Urothelium cell line (cell line): Measurements from ENCODE around the gene ZNF407.

ENCODE experiments used
- DNase-seq: peaks from one replicate; pipeline ENCODE4 v3.0.0; 2011; ENCODE audit warnings: low spot score, mixed read lengths
- FAIRE-seq: peaks from 2 replicates; lab custom pipeline; 2011; peaks lifted over from hg19 to GRCh38; lab: Jason Lieb, UNC

The ZNF407 gene

DNA sequence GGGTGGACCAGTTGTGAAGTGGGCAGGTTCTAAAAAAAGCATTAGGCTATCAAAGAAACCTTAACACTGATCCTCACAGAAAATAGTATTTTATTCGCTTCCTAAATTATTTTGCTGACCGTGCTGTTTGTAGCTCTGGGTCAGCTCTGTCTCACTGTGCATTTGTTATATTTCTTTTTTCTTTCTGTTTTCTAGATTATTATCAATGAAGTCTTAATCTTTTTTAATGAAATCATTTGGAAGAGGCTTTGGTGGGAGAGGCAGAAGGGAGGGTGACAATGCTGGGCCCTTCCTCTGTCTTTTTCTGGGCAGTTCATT is 397.7 kb downstream of the ZNF407 start:
- DNase-seq, result no peak
- no peak for FAIRE-seq

DNA sequence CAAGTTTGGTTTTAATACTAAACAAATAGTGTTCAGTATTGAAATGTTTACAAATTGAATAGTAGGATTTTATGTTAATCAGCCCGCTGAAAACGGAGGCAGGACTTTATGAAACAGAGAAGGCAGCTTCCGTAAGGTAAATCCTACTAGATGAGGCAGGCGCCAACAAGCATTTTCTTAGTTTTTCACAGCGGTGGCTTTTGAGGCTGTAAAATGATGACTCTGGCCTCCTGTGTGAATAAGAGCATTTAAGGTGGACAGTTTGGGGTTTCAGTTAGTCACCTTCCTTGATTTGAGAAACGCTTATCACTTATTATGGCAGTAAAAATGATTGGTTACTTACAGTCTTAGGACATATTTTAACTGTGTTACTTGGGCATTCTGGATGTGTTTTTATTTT is 398.4 kb downstream of the ZNF407 start:
- DNase-seq, result no peak
- no peak for FAIRE-seq

DNA sequence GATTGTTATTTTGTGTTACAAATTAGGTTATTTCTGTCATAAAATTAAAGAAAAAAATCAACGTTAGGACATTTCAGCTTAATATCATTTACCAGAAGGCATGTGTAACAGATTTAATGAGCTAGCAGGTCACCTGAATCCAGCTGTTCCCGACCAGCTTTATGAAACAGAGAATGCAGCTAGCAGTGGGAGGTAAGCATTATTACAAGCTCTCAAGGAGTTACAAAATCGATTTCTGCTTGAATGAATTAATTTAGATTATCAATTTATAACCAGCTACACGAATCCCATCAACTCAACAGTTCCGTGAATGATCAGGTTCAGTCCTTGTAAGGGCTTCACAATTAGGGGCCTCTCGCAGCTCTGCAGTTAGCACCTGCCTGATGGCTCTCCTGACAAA is 399.3 kb downstream of the ZNF407 start:
- no peak for DNase-seq
- FAIRE-seq, result no peak

DNA sequence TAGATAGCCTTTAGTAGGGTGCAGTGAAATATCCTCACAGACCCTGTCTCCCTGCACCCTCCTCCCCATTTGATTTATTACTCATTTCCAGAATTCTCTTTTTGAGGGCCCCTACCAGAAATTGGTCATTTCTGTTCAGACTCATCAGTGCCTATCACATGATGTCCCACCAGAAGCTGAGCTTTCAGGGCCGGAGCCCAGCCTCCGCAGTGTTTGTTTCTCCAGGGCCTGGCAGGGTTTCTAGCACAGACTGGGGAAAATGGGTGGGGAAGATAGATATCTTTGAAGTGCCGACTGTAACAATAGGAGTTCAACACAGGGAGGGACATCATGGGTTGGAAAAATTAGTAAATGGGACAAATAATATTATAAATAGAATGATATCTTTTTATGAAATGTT is 403.2 kb downstream of the ZNF407 start:
- DNase-seq (no peak), FAIRE-seq (no peak)

DNA sequence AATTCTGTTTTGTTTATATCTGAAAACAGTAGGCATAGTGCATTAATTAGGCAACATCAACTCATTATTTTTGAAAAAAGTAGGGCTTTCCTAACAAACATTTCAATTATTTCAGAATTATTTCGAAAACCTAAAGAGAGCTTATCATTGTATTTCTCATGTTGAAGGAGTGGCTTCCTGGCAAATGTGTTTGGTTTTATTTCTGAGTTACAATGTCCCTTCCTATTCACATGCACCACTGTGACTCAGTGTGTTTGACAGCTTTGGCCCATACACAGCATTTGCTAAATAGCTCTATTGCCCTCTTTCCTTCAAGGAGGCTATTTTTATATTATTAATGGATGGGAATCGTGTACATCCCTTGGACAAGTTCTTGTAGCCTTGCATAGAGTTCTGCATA is 405.4 kb downstream of the ZNF407 start:
- FAIRE-seq (no peak), DNase-seq (no peak)

DNA sequence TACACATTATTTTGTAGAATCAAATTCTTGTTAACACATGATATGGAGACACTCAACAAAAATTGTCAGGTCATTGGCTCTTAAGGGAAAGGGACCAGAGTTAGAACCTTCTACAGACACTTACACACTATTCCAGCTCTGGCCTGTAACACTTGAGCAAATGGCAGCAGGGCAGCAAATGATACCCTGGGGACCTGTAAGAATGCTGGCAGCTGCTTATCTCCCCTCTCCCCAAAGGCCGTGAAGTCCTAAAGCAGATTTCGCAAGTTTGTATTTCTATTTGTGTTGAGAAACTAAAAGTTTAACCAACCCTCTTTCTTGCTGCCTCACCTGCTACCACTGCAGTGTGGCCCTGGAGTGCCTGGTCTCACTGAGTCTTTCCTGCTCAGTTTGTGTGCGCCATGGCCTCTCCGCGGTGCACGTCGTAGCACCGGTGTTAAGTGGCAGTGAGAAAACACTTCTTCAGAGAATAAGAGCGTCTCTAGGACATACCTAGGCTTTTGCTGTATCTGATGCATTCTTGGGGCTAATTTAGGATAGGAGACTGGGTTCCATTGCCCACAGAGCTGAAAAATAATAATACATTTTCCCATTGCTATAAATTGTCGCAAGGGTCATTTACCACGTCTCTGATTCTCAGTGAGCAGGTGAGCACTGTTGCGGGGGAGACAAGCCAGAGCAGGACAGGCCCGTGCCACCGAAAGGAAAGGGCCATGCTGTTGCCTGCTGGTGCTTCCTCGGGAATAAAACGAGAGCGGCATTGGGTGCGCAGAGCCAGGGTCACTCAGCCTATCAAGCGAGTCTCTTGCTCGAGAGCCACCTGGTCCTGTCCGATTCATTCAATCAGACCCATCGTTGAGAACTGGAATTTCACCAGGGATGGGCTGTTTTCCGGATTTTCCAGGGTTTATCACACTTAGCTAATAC is 406.4 kb downstream of the ZNF407 start:
- DNase-seq (no peak), FAIRE-seq (no peak)

DNA sequence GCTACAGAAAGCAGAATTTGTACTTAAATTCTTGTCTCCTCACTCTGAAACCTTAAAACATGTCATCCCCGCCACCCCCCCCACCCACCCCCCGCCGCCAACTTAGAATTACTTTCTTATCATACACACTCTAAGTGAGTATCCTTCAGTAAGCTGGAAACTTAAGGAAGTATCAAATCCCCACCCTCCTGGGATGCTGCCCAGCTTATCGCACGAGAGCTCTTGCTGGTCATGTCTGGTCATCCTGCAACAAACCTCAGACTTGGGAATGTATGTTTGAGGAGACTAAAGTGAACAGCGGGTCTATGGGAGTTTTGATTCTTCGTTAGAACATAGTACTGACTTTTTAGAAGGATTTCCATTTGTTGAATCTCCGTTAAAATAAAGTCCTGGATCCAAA is 408.0 kb downstream of the ZNF407 start:
- no peak for FAIRE-seq
- DNase-seq, result no peak

DNA sequence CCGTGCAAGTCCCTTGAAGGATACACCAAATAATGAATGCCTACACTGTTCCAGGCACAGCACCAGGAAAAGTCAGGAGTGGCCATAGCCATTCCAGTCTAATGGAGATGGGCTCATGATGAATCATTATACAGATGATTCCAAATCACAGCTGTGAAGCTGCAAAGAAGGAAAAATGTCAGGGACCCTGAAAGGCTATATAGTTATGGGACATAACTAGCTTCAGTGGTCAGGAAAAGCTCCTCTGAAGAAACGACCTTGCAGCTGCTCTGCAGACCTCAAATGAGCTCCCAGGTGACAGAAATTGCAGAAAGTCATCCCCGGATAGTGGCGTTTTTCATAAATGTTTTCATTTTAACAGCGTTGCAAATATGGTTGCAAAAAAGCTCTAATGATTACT is 410.5 kb downstream of the ZNF407 start:
- DNase-seq (no peak), FAIRE-seq (no peak)

DNA sequence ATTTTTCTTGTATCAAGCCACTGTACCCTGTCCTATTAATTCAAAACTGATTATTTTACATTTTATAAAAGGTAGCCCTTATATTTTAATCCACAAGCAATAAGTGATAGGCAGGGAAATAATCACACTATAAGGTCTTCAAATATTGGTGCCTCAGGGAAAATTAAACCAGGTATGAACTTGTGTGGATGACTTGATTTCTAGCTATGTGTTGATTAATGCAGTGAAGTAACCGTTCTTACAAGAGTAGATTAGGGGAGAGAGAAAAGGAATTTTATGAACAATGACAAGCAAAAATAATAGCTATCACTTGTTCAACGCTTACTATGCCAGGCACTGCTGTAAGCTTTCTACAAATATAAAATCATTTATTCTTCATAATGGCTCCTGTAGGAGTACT is 411.6 kb downstream of the ZNF407 start:
- FAIRE-seq (no peak), DNase-seq (no peak)

DNA sequence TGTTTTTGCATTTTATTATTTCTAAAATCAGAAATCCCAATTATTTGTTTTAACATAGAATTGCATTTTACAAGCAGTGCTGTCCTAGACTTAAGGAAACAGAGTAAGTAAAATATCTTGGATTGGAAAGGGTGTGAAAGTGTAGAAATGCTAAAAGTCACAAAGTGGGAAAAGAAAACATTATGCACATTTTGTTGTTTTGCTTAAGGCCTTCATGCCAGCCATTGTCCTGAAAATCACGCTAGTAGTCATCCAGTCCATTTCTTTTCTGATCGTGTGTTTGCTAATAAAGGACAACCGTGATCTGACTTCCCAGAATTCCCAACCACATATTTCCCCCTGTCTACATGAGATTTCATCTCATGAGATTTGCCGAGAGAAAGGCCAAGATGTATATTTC is 412.2 kb downstream of the ZNF407 start:
- DNase-seq (no peak), FAIRE-seq (no peak)

DNA sequence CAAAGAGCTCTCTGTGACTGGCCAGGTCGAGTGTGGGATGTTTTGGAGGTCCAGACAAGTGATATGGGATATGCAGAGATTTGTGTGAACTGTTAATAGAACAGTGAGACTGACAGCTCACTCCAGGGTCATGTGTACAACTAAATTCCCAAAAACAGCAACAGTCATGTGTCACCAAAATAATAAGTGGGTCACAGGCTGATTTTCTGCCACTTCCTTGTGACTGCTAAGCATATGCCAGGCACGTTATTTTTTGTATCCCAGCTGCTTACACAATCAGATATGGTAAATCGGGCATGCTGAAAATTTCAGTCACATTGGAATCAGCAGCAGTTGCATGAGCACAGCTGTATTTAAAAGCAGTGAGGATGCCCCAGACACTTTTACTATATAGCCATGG is 412.6 kb downstream of the ZNF407 start:
- no peak for DNase-seq
- FAIRE-seq, result no peak

DNA sequence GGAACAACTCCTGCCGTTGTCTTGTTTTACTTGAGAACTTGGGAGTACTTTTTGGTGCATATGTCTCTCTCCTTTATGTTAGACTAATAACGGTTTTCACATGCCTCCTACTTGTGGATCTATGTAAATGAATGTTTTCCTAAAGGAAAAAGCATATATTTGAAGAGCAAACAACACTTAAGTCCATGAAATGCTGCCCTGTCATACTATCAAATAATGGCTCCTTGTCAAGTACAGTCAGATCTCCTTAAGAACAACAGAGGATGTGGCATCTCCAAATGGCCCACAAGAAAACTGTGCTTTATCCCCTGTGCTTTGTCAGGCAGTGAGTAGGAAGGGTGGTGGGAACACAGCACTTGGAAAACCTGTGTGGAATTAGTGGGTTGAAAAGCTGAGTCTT is 413.0 kb downstream of the ZNF407 start:
- DNase-seq, result no peak
- FAIRE-seq, result no peak

DNA sequence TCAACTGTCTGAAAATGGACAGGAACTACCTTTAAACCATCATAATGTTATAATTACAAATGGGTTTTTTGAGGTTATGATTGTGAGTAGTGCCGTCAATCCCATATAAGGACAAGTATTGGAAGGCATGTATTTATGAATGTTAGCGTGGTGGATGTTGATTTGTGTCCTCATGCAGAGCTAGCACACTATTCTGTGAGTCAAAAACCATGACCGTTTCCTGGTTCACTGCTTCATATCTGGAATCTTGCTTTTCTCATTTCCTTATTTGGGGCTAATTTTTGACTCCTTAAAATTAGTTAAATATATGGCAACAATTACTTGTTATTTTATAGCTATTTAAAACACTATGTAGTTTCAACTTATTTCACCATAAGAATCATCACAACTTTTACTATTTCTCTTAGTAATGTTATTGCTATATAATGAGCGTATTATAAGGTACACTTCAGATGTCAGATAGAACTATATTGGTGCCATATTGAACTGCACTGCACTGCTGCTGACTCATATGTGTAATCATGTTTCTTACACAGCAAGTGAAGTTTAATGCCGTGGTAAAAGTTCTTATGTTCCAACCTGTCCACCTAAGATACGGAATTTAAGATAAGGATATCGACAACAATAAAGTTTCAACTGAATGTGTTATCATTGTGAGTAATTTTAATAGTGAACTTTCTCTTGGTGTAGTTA is 418.5 kb downstream of the ZNF407 start:
- DNase-seq (no peak), FAIRE-seq (no peak)

DNA sequence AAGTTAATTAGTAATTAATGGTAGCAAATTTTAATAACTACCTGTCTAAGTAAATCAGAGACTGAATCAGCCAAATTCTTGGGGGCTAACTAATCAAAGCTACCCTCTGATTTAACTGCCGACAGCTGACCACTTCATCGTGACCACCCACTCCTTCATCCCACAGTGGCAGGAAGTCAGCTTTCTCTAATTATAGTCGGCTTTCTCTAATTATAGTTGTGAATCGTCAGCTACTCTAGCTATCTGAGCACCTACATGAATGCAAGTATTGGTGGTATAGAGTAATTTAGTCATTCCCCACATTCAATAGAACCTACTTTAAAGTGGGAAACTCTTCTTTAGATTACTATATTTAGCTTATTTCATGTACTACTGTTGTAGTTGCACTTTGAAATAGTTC is 425.8 kb downstream of the ZNF407 start:
- DNase-seq (no peak), FAIRE-seq (no peak)

DNA sequence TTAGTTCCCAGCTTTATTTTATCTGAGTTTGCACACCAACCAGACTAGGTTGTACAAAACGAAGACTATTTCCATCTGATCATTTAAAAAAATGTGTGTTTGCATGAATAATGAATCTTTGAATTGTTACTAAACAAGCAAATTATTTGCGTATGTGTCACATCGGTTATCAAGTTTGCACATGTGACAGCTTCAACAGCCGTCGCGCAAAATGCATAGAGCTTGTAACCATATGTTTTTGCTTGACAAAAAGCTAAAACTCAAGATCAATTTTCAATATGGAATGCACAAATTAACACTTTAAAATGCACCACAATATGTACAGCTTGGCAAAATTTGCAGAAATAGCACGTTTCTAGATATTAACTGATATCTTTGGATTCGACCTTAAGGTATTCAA is 427.2 kb downstream of the ZNF407 start:
- no peak for FAIRE-seq
- no peak for DNase-seq

DNA sequence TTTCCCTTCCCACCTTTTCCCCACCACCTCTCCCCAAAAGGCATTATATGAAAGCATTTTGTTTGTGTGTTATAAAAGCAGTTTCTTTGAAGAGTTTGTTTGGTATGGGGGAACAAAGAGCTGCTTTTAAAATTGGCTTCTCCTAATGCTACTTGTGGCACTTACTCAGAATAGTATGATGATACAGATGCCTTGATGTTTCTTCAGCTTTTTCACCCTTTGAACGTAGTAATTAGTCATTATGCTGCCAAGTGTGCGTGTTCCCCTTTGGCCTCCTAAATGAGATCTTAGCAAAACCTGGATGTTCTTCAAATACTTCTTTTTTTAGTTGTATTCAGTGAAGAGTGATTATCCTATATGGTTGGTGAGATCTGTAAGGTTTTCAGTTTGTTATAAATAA is 427.9 kb downstream of the ZNF407 start:
- FAIRE-seq, result no peak
- DNase-seq, result no peak

DNA sequence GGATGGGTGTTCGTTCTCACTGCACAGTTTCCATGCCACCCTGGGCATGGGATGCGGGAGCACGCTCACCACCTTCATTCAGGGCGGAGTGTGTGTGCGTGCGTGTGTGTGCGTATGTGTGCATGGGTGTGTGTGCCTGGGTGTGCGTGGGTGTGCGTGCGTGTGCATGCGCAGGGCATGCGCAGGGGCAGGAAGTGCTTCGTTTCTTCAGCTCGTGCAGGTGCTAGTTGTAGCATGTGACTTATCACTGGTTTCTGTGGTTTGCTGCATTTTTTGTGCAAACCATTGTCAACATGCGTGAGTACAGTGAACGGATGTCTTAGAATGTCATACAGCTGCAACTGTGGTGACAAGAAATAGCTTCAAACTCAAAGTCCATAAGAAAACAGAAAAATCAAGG is 431.8 kb downstream of the ZNF407 start:
- no peak for FAIRE-seq

DNA sequence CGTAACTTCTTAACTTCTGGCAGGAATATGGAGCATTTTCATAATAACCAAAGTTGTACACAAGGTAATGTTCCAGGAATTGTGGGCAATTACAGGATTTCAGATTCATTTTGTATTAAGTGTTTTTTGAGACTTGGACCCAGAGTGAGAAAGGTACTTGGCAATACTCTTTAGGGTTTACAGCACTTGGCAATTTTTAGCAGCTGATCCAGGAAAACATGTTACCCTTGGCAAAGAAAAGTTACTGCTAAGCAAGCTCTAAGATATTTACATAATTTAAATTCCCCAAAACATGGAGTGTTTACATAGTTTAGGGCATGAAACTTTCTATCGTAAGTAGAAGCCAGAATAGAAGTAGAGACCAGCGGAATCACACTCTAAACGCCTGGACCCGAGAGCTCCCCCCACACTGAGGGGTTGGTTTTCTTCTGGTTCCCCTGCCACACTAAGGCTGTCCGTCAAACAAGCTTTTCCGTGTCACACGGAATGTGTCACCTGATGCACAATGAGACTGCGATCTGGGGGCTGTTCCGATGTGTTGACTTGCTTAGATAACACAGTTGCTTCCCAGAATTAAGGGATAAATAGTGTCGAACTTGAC is 434.1 kb downstream of the ZNF407 start:
- FAIRE-seq (no peak), DNase-seq (no peak)

More for the DNA sequence above, 431.8 kb downstream of the ZNF407 start:
- no peak for DNase-seq

DNA sequence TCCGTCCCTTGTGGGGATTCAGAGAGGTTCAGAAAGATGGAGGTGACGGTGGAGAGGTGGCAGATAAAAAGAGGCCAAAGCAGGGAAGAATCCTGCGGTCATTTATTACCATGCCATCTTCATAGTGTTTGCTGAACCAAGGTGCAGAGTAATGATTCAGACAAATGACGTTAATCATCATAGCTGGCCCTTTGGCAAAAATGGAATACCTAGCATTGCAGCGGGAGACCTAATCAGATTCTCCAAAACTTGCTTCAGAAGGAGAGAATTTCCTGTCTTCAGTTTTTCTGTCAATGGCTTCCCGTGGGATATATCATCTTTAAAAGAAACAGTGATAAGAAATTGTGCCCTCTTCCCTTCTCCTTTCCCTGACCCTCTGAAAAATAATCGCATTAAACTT is 435.8 kb downstream of the ZNF407 start:
- FAIRE-seq, result no peak
- DNase-seq, result no peak

DNA sequence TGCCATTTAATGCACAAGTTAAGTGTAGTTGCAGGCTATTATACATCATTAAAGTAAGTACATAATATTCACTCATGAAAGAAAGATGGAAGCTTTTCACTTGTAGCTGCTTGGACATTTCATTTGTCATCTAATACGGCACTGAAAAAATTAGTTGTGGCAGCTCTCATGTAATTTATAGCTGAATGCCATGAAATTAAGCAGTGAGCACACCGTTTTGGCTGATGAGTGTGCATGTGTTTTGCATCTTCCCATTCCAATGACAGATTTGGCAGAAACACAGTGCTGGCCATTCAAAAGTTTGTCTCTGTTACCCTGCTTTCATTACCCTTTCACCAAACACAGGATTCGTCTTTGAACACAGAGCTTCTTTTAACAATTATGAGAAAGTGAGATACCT is 437.3 kb downstream of the ZNF407 start:
- FAIRE-seq (no peak), DNase-seq (no peak)

DNA sequence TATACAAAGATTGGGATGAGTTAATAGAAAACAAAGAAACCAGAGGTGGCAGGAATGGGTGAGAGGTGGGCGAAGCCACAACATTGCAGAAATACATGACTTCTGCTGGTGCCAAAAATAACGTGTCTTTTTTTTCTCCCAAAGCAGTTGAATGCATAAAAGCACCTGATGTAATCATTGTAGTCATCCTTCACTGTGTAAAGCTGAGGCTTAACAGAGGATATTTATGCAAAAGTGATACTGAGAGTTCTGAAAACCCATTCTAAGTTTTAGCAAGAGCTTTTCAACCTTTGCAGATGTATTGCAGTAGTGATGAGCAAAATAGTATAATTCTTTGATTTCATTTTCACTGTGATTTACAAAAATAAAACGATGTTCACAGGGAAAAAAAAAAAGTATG is 438.3 kb downstream of the ZNF407 start:
- no peak for DNase-seq

More for the DNA sequence above, 438.3 kb downstream of the ZNF407 start:
- no peak for FAIRE-seq
